Fibroblast of mammary gland (primary cell): ENCODE data around the gene DDX31.
A peak's percentile ranks its signal among the peaks of the same experiment; 100 is the strongest.

Source experiments
- DNase-seq: peaks from one replicate; pipeline ENCODE4 v3.0.0-alpha.2; 2010; ENCODE audit warnings: low read depth
- H3K4me3 ChIP-seq: 2 replicates; pipeline ENCODE4 v1.5.1; 2011; ENCODE audit warnings: low read depth, mild to moderate bottlenecking, low read length, moderate library complexity; ENCODE audit not compliant: control insufficient read depth
- CTCF ChIP-seq: conservative IDR thresholded peaks from 2 replicates; pipeline ENCODE4 v1.5.1; 2011; ENCODE audit warnings: low read depth, low read length, inconsistent platforms; ENCODE audit not compliant: control insufficient read depth, insufficient read depth

The DDX31 gene

GRCh38 chr9:132586830-132587591, 82.8 kb downstream of the DDX31 start:
- no peak overlapping the region for H3K4me3 ChIP-seq
- no peak for DNase-seq
- TF ChIP-seq CTCF: no peak

GRCh38 chr9:132585954-132586829, 83.6 kb downstream of the DDX31 start:
- no peak for TF ChIP-seq CTCF
- no peak overlapping the region for H3K4me3 ChIP-seq
- no peak for DNase-seq

- peak; percentile 50 for DNase-seq
- TF ChIP-seq CTCF: no peak
These were observed 84.9 kb downstream of the DDX31 start for GRCh38 chr9:132584601-132585560.

GRCh38 chr9:132583584-132584304, 86.0 kb downstream of the DDX31 start:
- DNase-seq: no peak
- H3K4me3 ChIP-seq: no peak overlapping the region
- no peak for TF ChIP-seq CTCF

More at GRCh38 chr9:132584601-132585560, 84.9 kb downstream of the DDX31 start:
- H3K4me3 ChIP-seq: no peak overlapping the region

- TF ChIP-seq CTCF: no peak
- H3K4me3 ChIP-seq: no peak overlapping the region
- DNase-seq: no peak
These were observed 86.8 kb downstream of the DDX31 start for GRCh38 chr9:132582786-132583583.
